Middle frontal gyrus (tissue), 1 donor: Measurements from ENCODE around the gene CAMK2B.
"Not testable (repeated sequence)": the region's sequence is repeated elsewhere in the genome, so short reads cannot be mapped to it uniquely, and the experiment has no call there.

Experiments
- DNase-seq: peaks from one replicate; pipeline ENCODE4 v3.0.0-alpha.2; 2015; ENCODE audit warnings: low spot score; ENCODE audit errors: extremely low spot score

CAMK2B gene

GRCh38 chr7:44194562-44195145 lies 130.7 kb downstream of the CAMK2B start:
- no peak for DNase-seq

- no peak for DNase-seq
Observed at GRCh38 chr7:44194069-44194468, 131.3 kb downstream of the CAMK2B start.

- no peak for DNase-seq
Observed at GRCh38 chr7:44193011-44193802, 132.2 kb downstream of the CAMK2B start.

- DNase-seq = no peak
Observed at GRCh38 chr7:44191171-44191570, 134.2 kb downstream of the CAMK2B start.

- no peak for DNase-seq
Observed at GRCh38 chr7:44189993-44190872, 135.2 kb downstream of the CAMK2B start.

GRCh38 chr7:44189286-44189992 lies 136.0 kb downstream of the CAMK2B start, which contains the start of gene GCK:
Gene GCK (minus strand): TSS chr7:44189439. CDS start chr7:44188953, 486 bp downstream.
- DNase-seq = no peak

- no peak for DNase-seq
Observed at GRCh38 chr7:44188480-44189225, 136.7 kb downstream of the CAMK2B start.

GRCh38 chr7:44187636-44188416 lies 137.6 kb downstream of the CAMK2B start:
- no peak for DNase-seq

GRCh38 chr7:44186736-44187135 lies 138.7 kb downstream of the CAMK2B start:
- DNase-seq = no peak

- no peak for DNase-seq
Observed at GRCh38 chr7:44185729-44186128, 139.7 kb downstream of the CAMK2B start.

- no peak for DNase-seq
Observed at GRCh38 chr7:44184873-44185446, 140.4 kb downstream of the CAMK2B start.

GRCh38 chr7:44184206-44184872 lies 141.1 kb downstream of the CAMK2B start:
- DNase-seq = no peak

GRCh38 chr7:44183386-44183785 lies 142.0 kb downstream of the CAMK2B start:
- DNase-seq = no peak

GRCh38 chr7:44182827-44183226 lies 142.6 kb downstream of the CAMK2B start:
- no peak for DNase-seq

- DNase-seq = no peak
Observed at GRCh38 chr7:44180631-44181030, 144.8 kb downstream of the CAMK2B start.

GRCh38 chr7:44177570-44178131 lies 147.7 kb downstream of the CAMK2B start:
- no peak for DNase-seq

GRCh38 chr7:44176486-44176885 lies 148.9 kb downstream of the CAMK2B start:
- DNase-seq = no peak

GRCh38 chr7:44175730-44176129 lies 149.7 kb downstream of the CAMK2B start:
- DNase-seq = no peak

GRCh38 chr7:44174694-44174948 lies 150.8 kb downstream of the CAMK2B start:
- not testable (repeated sequence) for DNase-seq
